NCI-H345 treated with DMSO at 0.1 percent for 48 hours (cell line): Measurements from ENCODE around the gene DDR2.

ENCODE experiments used
- DNase-seq: peaks from one replicate; lab custom pipeline; 2025; ENCODE audit not compliant: unreplicated experiment; lab: John Stamatoyannopoulos, UW

DDR2 gene

GRCh38 chr1:162823231-162823630, 191.0 kb downstream of the DDR2 start:
- DNase-seq, result no peak

GRCh38 chr1:162823771-162824525, 191.7 kb downstream of the DDR2 start:
- no peak for DNase-seq

GRCh38 chr1:162829268-162829667, 197.0 kb downstream of the DDR2 start:
- no peak for DNase-seq

GRCh38 chr1:162832470-162832869, 200.2 kb downstream of the DDR2 start:
- no peak for DNase-seq

- no peak for DNase-seq
Observed at GRCh38 chr1:162835157-162835899, 203.1 kb downstream of the DDR2 start.
